Testis (tissue), 3 donors: ENCODE data around the gene MEGF9. TPM values are rescaled to one million over a fixed set of nuclear protein-coding genes. Genes with fewer than 3 reads are reported as not detected.

Source experiments
- DNase-seq: peaks from one replicate; pipeline ENCODE4 v3.0.0-alpha.2; 2019
- H3K27ac ChIP-seq, 2 donors: fragments of 200-600 bp; sonication (generic); one replicate each; pipeline ENCODE4 v1.5.1; 2019
- H3K27me3 ChIP-seq: fragments of 200-600 bp; sonication (generic); one replicate; pipeline ENCODE4 v1.5.1; 2019
- H3K36me3 ChIP-seq: fragments of 200-600 bp; sonication (generic); one replicate; pipeline ENCODE4 v1.5.1; 2017; ENCODE audit warnings: low read depth; ENCODE audit errors: missing control alignments
- H3K4me1 ChIP-seq: fragments of 200-600 bp; sonication (generic); one replicate; pipeline ENCODE4 v1.5.1; 2019
- H3K4me3 ChIP-seq, 2 donors: fragments of 200-600 bp; sonication (generic); one replicate each; pipeline ENCODE4 v1.5.1; 2017 to 2019
- H3K9me3 ChIP-seq: fragments of 200-600 bp; sonication (generic); one replicate; pipeline ENCODE4 v1.5.1; 2017
- CTCF ChIP-seq, 3 experiments: fragments of 450-650 bp in 2 of 3; fragments of 200-600 bp in 1 of 3; sonication (generic) in 1 of 3; IDR thresholded peaks; one replicate each; pipeline ENCODE4 v1.5.1; 2016 to 2019; ENCODE audit warnings: antibody characterized with exemption in 3 of 3, mild to moderate bottlenecking in 2 of 3, moderate library complexity in 1 of 3
- POLR2A ChIP-seq: fragments of 450-650 bp; IDR thresholded peaks from one replicate; pipeline ENCODE4 v1.6.1; 2017; ENCODE audit warnings: antibody characterized with exemption, mild to moderate bottlenecking, moderate library complexity
- WGBS, 2 donors: methylation state at CpG; one replicate each; pipeline ENCODE4 v1.1.5; 2018; 5-methylcytosine and 5-hydroxymethylcytosine counted together
- intact Hi-C: fragments of 100-400 bp; cut with DNase I; formaldehyde crosslinking; loops from one replicate; pipeline ENCODE4 v1.15.1; 2023; ENCODE audit warnings: low total_unique reads
- polyA plus RNA-seq: library from polyadenylated mRNA; stranded (reverse); fragments of 350-450 nt; fragmentation: Illumina TruSeq; extraction: RNeasy Lipid Tissue Mini Kit (QIAGEN cat#74804); gene quantifications from one replicate; pipeline ENCODE4 v1.2.3, GENCODE V29; 2014; ENCODE audit warnings: low read depth, low replicate concordance; ENCODE audit not compliant: insufficient read depth
- total RNA-seq, 2 donors: library from RNA; depleted of rRNA; stranded (reverse); fragments of >200 nt; gene quantifications; one replicate each; pipeline ENCODE4 v1.2.3, GENCODE V29; 2016

MEGF9 gene
- total and polyA plus RNA-seq, 3 donors from 2014 or later: 7.2 to 8.5 (median 8.2) TPM

GRCh38 chr9:120710110-120710981, 3.9 kb downstream of the MEGF9 start:
- TF ChIP-seq POLR2A (no peak), CTCF (IDR thresholded peaks at IDR 0.05) (no peak)
- intact Hi-C loops: no loop called here
- Histone ChIP-seq H3K9me3 (no peaks in the 10 kb centered on the region), H3K4me3 (peak overlapping the region in 1 of 2 donors; percentile 19), H3K36me3 (no peaks in the 10 kb centered on the region), H3K27ac (peak overlapping the region in 1 of 2 donors; percentile 37), H3K27me3 (no peaks in the 10 kb centered on the region), H3K4me1 (peaks cover 16% of the 10 kb centered on the region)
- no peak for DNase-seq
- WGBS, 2 donors: 52 to 61% methylated on average over 10 of the region's 10 CpGs

DNA sequence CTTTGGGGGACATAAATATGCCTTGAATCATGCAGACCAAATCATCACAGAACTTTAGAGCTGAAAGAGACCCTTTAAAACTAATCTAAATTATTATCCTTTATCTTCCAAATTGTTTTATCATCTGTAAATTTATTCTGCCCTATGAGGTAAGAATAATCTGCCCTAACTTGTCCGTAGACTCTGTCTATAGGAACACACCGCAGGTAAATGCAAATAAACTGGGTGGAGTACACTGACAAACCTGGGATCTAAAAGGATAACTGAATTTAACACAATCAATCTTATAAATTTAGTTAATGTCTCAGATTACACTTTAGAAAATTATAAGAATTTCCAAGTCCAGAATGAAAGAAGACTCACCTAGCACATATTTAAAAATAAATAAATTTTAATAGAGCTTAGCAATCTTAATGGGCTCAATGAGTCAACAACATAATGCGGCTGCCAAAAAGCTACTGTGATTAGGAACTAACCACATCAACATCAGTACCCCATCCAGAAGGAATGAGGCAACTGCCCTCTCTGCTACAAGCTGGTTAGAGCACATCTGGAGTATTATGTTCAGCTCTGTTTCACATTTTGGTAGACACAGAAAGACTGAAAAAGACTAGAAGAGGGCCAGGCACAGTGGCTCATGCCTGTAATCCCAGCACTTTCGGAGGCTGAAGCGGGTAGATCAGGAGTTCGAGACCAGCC, 5.6 kb downstream of the MEGF9 start:
- intact Hi-C loops: no loop called here
- Histone ChIP-seq H3K4me3 (no peak overlapping the region), H3K36me3 (no peaks in the 10 kb centered on the region), H3K27ac (no peak overlapping the region), H3K27me3 (no peaks in the 10 kb centered on the region), H3K4me1 (peaks cover 15% of the 10 kb centered on the region), H3K9me3 (no peaks in the 10 kb centered on the region)
- no peak for DNase-seq
- TF ChIP-seq CTCF (IDR thresholded peaks at IDR 0.05) (no peak), POLR2A (no peak)
- WGBS, 2 donors: 94 to 96% methylated on average over 6 of the region's 6 CpGs

GRCh38 chr9:120707170-120707569, 7.1 kb downstream of the MEGF9 start:
- Histone ChIP-seq H3K27ac (no peak overlapping the region), H3K4me1 (peaks cover 11% of the 10 kb centered on the region), H3K36me3 (no peaks in the 10 kb centered on the region), H3K4me3 (no peak overlapping the region), H3K27me3 (no peaks in the 10 kb centered on the region), H3K9me3 (no peaks in the 10 kb centered on the region)
- 82 to 83% methylated on average over 2 of the region's 2 CpGs for WGBS, 2 donors
- DNase-seq: no peak
- TF ChIP-seq POLR2A (no peak), CTCF (IDR thresholded peaks at IDR 0.05) (no peak)
- intact Hi-C loops: no loop called here

- Histone ChIP-seq H3K4me3 (no peak overlapping the region), H3K36me3 (no peaks in the 10 kb centered on the region), H3K27ac (no peak overlapping the region), H3K27me3 (no peaks in the 10 kb centered on the region), H3K4me1 (peaks cover 6% of the 10 kb centered on the region), H3K9me3 (no peaks in the 10 kb centered on the region)
- no peak for DNase-seq
- intact Hi-C loops: no loop called here
- TF ChIP-seq POLR2A (no peak), CTCF (IDR thresholded peaks at IDR 0.05) (no peak)
- WGBS, 2 donors: 36 to 54% methylated on average over 3 of the region's 3 CpGs
Observed at GRCh38 chr9:120705174-120705573, 9.1 kb downstream of the MEGF9 start.
